Measurements from ENCODE around the gene ANKS1B.
A peak's percentile ranks its signal among the peaks of the same experiment; 100 is the strongest.

Gene ANKS1B

GRCh38 chr12:99154216-99154982 lies 830.3 kb downstream of the ANKS1B start:
- intact Hi-C loops (cut with DNase I; ENCODE audit: low total_unique reads) = no loop called here

GRCh38 chr12:99153293-99153692 lies 831.4 kb downstream of the ANKS1B start:
- peaks cover 0 to 22% (median 0%) of the 10 kb centered on the region in 4 donors for H3K4me1 ChIP-seq
- H3K36me3 ChIP-seq = no peaks in the 10 kb centered on the region
- no peaks in the 10 kb centered on the region for H3K9me3 ChIP-seq
- intact Hi-C loops (cut with DNase I; ENCODE audit: low total_unique reads) = no loop called here
- DNase-seq = no peak
- no peaks in the 10 kb centered on the region for H3K27me3 ChIP-seq
- H3K27ac ChIP-seq = no peak overlapping the region
- no peak for TF ChIP-seq CTCF (IDR thresholded peaks at IDR 0.05)
- no peak overlapping the region for H3K4me3 ChIP-seq

More at GRCh38 chr12:99154216-99154982, 830.3 kb downstream of the ANKS1B start:
- Histone ChIP-seq H3K4me1 (peaks cover 0 to 22% (median 0%) of the 10 kb centered on the region in 4 donors), H3K27ac (no peak overlapping the region), H3K9me3 (no peaks in the 10 kb centered on the region), H3K36me3 (no peaks in the 10 kb centered on the region), H3K4me3 (peak overlapping the region in 1 of 2 donors; percentile 1), H3K27me3 (no peaks in the 10 kb centered on the region)
- DNase-seq = no peak
- TF ChIP-seq CTCF (IDR thresholded peaks at IDR 0.05) = no peak

- Histone ChIP-seq H3K4me3 (no peak overlapping the region), H3K27me3 (no peaks in the 10 kb centered on the region), H3K36me3 (no peaks in the 10 kb centered on the region), H3K27ac (no peak overlapping the region), H3K4me1 (peaks cover 0 to 22% (median 0%) of the 10 kb centered on the region in 4 donors), H3K9me3 (no peaks in the 10 kb centered on the region)
- intact Hi-C loops (cut with DNase I; ENCODE audit: low total_unique reads) = no loop called here
- no peak for DNase-seq
- no peak for TF ChIP-seq CTCF (IDR thresholded peaks at IDR 0.05)
Measured at GRCh38 chr12:99152337-99152736, 832.4 kb downstream of the ANKS1B start.

GRCh38 chr12:99151744-99152143 lies 833.0 kb downstream of the ANKS1B start:
- H3K27me3 ChIP-seq = no peaks in the 10 kb centered on the region
- DNase-seq = no peak
- no peaks in the 10 kb centered on the region for H3K36me3 ChIP-seq
- intact Hi-C loops (cut with DNase I; ENCODE audit: low total_unique reads) = no loop called here
- H3K4me3 ChIP-seq = no peak overlapping the region
- peaks cover 0 to 22% (median 0%) of the 10 kb centered on the region in 4 donors for H3K4me1 ChIP-seq
- no peak for TF ChIP-seq CTCF (IDR thresholded peaks at IDR 0.05)
- H3K9me3 ChIP-seq = no peaks in the 10 kb centered on the region
- H3K27ac ChIP-seq = no peak overlapping the region

GRCh38 chr12:99147130-99147529 lies 837.6 kb downstream of the ANKS1B start:
- H3K27me3 ChIP-seq = no peaks in the 10 kb centered on the region
- H3K9me3 ChIP-seq = no peaks in the 10 kb centered on the region
- DNase-seq = no peak
- no peak overlapping the region for H3K27ac ChIP-seq
- TF ChIP-seq CTCF (IDR thresholded peaks at IDR 0.05) = no peak
- H3K4me1 ChIP-seq = no peaks in the 10 kb centered on the region
- intact Hi-C loops (cut with DNase I; ENCODE audit: low total_unique reads) = no loop called here
- H3K36me3 ChIP-seq = no peaks in the 10 kb centered on the region
- no peak overlapping the region for H3K4me3 ChIP-seq
